Forelimb muscle (tissue), 1 donor: ENCODE results near the gene RNPEPL1. TPM values are rescaled to one million over a fixed set of nuclear protein-coding genes. Genes with fewer than 3 reads are reported as not detected.
"Not testable (repeated sequence)": the region's sequence is repeated elsewhere in the genome, so short reads cannot be mapped to it uniquely, and the experiment has no call there.

ENCODE experiments used
- DNase-seq: peaks from one replicate; pipeline ENCODE4 v3.0.0-alpha.2; 2013; ENCODE audit warnings: low read depth
- polyA plus RNA-seq: library from polyadenylated mRNA; unstranded; fragments of 120-200 nt; gene quantifications from one replicate; pipeline ENCODE4 v1.2.1, GENCODE V29; 2013; ENCODE audit not compliant: insufficient read length

The RNPEPL1 gene
- polyA plus RNA-seq, 1 donor: 33.2 TPM

- DNase-seq: no peak
These were observed 30.1 kb upstream of the RNPEPL1 start for GRCh38 chr2:240538031-240538780.

- DNase-seq: not testable (repeated sequence)
These were observed 29.2 kb upstream of the RNPEPL1 start for GRCh38 chr2:240539101-240539500.

GRCh38 chr2:240539906-240540305 lies 28.4 kb upstream of the RNPEPL1 start:
- no peak for DNase-seq

GRCh38 chr2:240551288-240551687 lies 17.0 kb upstream of the RNPEPL1 start:
- DNase-seq: no peak

GRCh38 chr2:240551811-240552210 lies 16.5 kb upstream of the RNPEPL1 start:
- DNase-seq: no peak

GRCh38 chr2:240553956-240554480 lies 14.3 kb upstream of the RNPEPL1 start:
- no peak for DNase-seq

- no peak for DNase-seq
These were observed 13.4 kb upstream of the RNPEPL1 start for GRCh38 chr2:240554767-240555493.

GRCh38 chr2:240555541-240556250 lies 12.6 kb upstream of the RNPEPL1 start:
- DNase-seq: no peak

GRCh38 chr2:240556553-240557100 lies 11.7 kb upstream of the RNPEPL1 start:
- no peak for DNase-seq

- no peak for DNase-seq
These were observed 11.1 kb upstream of the RNPEPL1 start for GRCh38 chr2:240557101-240557751.

- DNase-seq: no peak
These were observed 10.5 kb upstream of the RNPEPL1 start, which contains the start of gene ANKMY1 for GRCh38 chr2:240557808-240558207. Gene ANKMY1 (minus strand): TSS chr2:240557988. CDS start chr2:240557335, 653 bp downstream.

GRCh38 chr2:240558236-240558761 lies 10.0 kb upstream of the RNPEPL1 start:
- DNase-seq: no peak

- DNase-seq: no peak
These were observed 9.0 kb upstream of the RNPEPL1 start for GRCh38 chr2:240559286-240559685.

- no peak for DNase-seq
These were observed 8.2 kb upstream of the RNPEPL1 start, which contains the start of gene DUSP28 for GRCh38 chr2:240560084-240560479. Gene DUSP28 (plus strand): TSS chr2:240560357. CDS start chr2:240560685, 328 bp downstream.

- DNase-seq: peak; percentile 90
These were observed 7.6 kb upstream of the RNPEPL1 start for GRCh38 chr2:240560480-240561324.

GRCh38 chr2:240561325-240561971 lies 6.8 kb upstream of the RNPEPL1 start:
- DNase-seq: no peak

- DNase-seq: not testable (repeated sequence)
These were observed 5.1 kb upstream of the RNPEPL1 start for GRCh38 chr2:240563231-240563630.

GRCh38 chr2:240563951-240564560 lies 4.2 kb upstream of the RNPEPL1 start:
- DNase-seq: no peak
